ENCODE data around the gene MZB1. TPM values are rescaled to one million over a fixed set of nuclear protein-coding genes. Genes with fewer than 3 reads are reported as not detected.
A peak's percentile ranks its signal among the peaks of the same experiment; 100 is the strongest.

Gene MZB1
- total RNA-seq, 1 donor from 2014 or later = 0.58 TPM

DNA sequence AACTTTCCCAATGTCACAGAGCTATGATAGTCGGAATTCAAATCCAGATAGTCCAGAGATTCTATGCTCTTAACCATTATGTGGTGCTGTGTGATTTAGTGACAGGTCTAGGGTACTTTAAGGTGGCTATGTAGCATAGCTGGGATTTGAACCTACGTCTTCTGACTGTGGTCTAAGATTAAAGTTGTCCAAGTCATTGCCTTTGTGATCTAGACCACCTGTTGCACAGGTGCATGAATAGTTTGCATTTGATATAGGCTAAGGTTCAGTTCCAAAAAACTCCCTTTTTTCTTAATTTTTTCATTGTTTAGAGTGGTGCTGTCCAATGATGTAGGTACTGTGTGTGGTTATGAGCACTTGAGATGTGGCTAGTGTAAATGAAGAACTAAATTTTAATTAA, 45.5 kb downstream of the MZB1 start:
- peaks cover 11% of the 10 kb centered on the region for H3K36me3 ChIP-seq
- intact Hi-C loops (cut with micrococcal nuclease) = no loop called here
- H3K9me3 ChIP-seq (replicated peaks) = no peaks in the 10 kb centered on the region
- TF ChIP-seq CTCF (IDR thresholded peaks at IDR 0.05; ENCODE audit: borderline replicate concordance) = no peak
- no peak overlapping the region for H3K27ac ChIP-seq (replicated peaks)
- H3K4me3 ChIP-seq = no peak overlapping the region
- no peak for DNase-seq
- H3K4me1 ChIP-seq = peaks cover 70% of the 10 kb centered on the region
- no peaks in the 10 kb centered on the region for H3K27me3 ChIP-seq (ENCODE audit: low read depth)

GRCh38 chr5:139343476-139343875, 46.2 kb downstream of the MZB1 start:
- intact Hi-C loops (cut with micrococcal nuclease) = no loop called here
- Histone ChIP-seq H3K36me3 (peaks cover 11% of the 10 kb centered on the region), H3K27ac (replicated peaks) (no peak overlapping the region), H3K27me3 (ENCODE audit: low read depth) (no peaks in the 10 kb centered on the region), H3K4me1 (peaks cover 63% of the 10 kb centered on the region), H3K9me3 (replicated peaks) (no peaks in the 10 kb centered on the region), H3K4me3 (peak overlapping the region; percentile 94)
- TF ChIP-seq CTCF (IDR thresholded peaks at IDR 0.05; ENCODE audit: borderline replicate concordance) = no peak
- DNase-seq = no peak

GRCh38 chr5:139342423-139342723, 47.3 kb downstream of the MZB1 start:
- H3K36me3 ChIP-seq = peaks cover 11% of the 10 kb centered on the region

DNA sequence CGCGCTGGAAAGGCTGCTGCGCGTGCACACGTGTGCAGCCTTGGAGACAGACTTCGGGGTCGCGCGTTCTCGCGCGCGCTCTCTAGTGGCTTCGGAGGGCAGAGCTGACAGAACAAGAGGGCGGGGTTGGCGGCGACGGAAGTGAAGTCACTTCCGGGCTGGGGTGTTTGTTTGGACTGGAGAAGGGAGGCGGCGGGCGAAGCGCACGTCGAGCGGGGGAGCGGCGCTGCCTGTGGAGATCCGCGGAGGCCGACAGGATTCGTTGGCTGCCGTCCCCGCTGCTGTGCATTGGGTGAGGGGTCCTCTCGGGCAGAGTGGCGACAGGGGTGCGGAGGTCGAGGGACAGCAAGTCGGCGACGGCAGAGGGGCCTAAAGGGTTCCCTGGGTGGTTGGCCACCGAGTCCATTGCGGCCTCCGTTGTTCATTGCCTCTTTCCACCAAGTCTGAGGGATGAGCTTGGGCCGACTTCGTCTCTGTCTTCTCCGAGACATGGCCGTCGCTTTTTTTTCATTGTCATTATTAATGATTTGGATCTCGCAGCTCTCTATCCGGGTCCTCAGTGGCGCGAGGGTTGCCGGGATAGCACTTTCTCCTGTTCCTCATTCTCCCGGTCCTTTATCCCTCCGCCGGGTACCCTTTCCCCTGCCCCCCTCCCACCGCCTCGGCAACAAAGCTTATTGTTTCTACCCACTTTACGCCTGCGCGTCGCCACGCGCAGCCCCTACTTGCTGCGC, 47.9 kb downstream of the MZB1 start, which contains the start of gene PAIP2:
PAIP2 (plus strand) TSS at position 166 of the 734 bp plus-strand sequence. CDS start 21,931 bp downstream, outside the sequence.
- Histone ChIP-seq H3K4me1 (peaks cover 52% of the 10 kb centered on the region), H3K4me3 (peak within 1 kb of the TSS; percentile 94), H3K9me3 (replicated peaks) (no peaks in the 10 kb centered on the region), H3K36me3 (peaks cover 11% of the 10 kb centered on the region), H3K27ac (replicated peaks) (peak within 1 kb of the TSS; percentile 97), H3K27me3 (ENCODE audit: low read depth) (no peaks in the 10 kb centered on the region)
- intact Hi-C loops (cut with micrococcal nuclease) = no loop called here
- TF ChIP-seq CTCF (IDR thresholded peaks at IDR 0.05; ENCODE audit: borderline replicate concordance) = peak; percentile 80
- peak; percentile 98 for DNase-seq

More at GRCh38 chr5:139342423-139342723, 47.3 kb downstream of the MZB1 start:
- TF ChIP-seq CTCF (IDR thresholded peaks at IDR 0.05; ENCODE audit: borderline replicate concordance) = no peak
- Histone ChIP-seq H3K4me1 (peaks cover 54% of the 10 kb centered on the region), H3K9me3 (replicated peaks) (no peaks in the 10 kb centered on the region), H3K27me3 (ENCODE audit: low read depth) (no peaks in the 10 kb centered on the region), H3K27ac (replicated peaks) (peak overlapping the region; percentile 97), H3K4me3 (peak overlapping the region; percentile 94)
- no peak for DNase-seq
- intact Hi-C loops (cut with micrococcal nuclease) = no loop called here

GRCh38 chr5:139341187-139341688, 48.5 kb downstream of the MZB1 start:
- Histone ChIP-seq H3K4me3 (peak overlapping the region; percentile 94), H3K27ac (replicated peaks) (peak overlapping the region; percentile 97), H3K36me3 (peaks cover 11% of the 10 kb centered on the region), H3K4me1 (peaks cover 46% of the 10 kb centered on the region), H3K27me3 (ENCODE audit: low read depth) (no peaks in the 10 kb centered on the region), H3K9me3 (replicated peaks) (no peaks in the 10 kb centered on the region)
- no peak for DNase-seq
- TF ChIP-seq CTCF (IDR thresholded peaks at IDR 0.05; ENCODE audit: borderline replicate concordance) = no peak
- intact Hi-C loops (cut with micrococcal nuclease) = no loop called here

Data from left ventricle myocardium inferior (tissue), 1 donor.